Subcutaneous adipose tissue (tissue), 4 donors: Measurements from ENCODE around the gene SLIT2. TPM values are rescaled to one million over a fixed set of nuclear protein-coding genes. Genes with fewer than 3 reads are reported as not detected.

Experiments used
- CTCF ChIP-seq: fragments of 450-650 bp; IDR thresholded peaks from one replicate; pipeline ENCODE4 v1.5.1; 2016; ENCODE audit warnings: low read depth, mild to moderate bottlenecking, control low read depth, antibody characterized with exemption, moderate library complexity
- total RNA-seq, 4 donors: library from RNA; depleted of rRNA; stranded (reverse); fragments of >200 nt; gene quantifications; one replicate each; pipeline ENCODE4 v1.1.0, GENCODE V29; 2016

Gene SLIT2
- total RNA-seq, 4 donors from 2014 or later, result 8.3 to 27.6 (median 19.2) TPM

GRCh38 chr4:20249333-20249732, 2.4 kb upstream of the SLIT2 start:
- TF ChIP-seq CTCF, result no peak

GRCh38 chr4:20251031-20251795, 492 bp upstream of the SLIT2 start:
- no peak for TF ChIP-seq CTCF

- no peak for TF ChIP-seq CTCF
Measured at GRCh38 chr4:20252656-20253282, 1.1 kb downstream of the SLIT2 start.

GRCh38 chr4:20253283-20253734, 1.6 kb downstream of the SLIT2 start:
- no peak for TF ChIP-seq CTCF

- no peak for TF ChIP-seq CTCF
Measured at GRCh38 chr4:20253735-20254409, 2.2 kb downstream of the SLIT2 start.

- TF ChIP-seq CTCF, result no peak
Measured at GRCh38 chr4:20254511-20255250, 3.0 kb downstream of the SLIT2 start.
